HG03460 (cell line): ENCODE measurements around the gene HACD4.
"Not testable (repeated sequence)": the region's sequence is repeated elsewhere in the genome, so short reads cannot be mapped to it uniquely, and the experiment has no call there.

Source experiments
- ATAC-seq: cut with Tn5 transposase; IDR thresholded peaks from one replicate; pipeline ENCODE4 v1.9.1; 2021; ENCODE audit not compliant: unreplicated experiment

HACD4 gene

GRCh38 chr9:20973246-20973947 lies 58.0 kb downstream of the HACD4 start:
- ATAC-seq: not testable (repeated sequence)

GRCh38 chr9:20972684-20973083 lies 58.8 kb downstream of the HACD4 start:
- ATAC-seq: no peak

GRCh38 chr9:20962536-20963225 lies 68.8 kb downstream of the HACD4 start:
- ATAC-seq: no peak

GRCh38 chr9:20950707-20951106 lies 80.7 kb downstream of the HACD4 start:
- no peak for ATAC-seq
